PC-3 (cell line): ENCODE measurements around the gene MUTYH.
A peak's percentile ranks its signal among the peaks of the same experiment; 100 is the strongest.

Experiments used
- EZH2 ChIP-seq: fragments of 300-600 bp; sonication (generic); IDR thresholded peaks from one replicate; pipeline ENCODE4 v1.6.1; 2017; ENCODE audit warnings: antibody characterized with exemption, mild to moderate bottlenecking, low read length; ENCODE audit not compliant: unreplicated experiment
- EZH2phosphoT487 ChIP-seq: fragments of 300-600 bp; sonication (generic); IDR thresholded peaks from 2 replicates; pipeline ENCODE4 v1.6.1; 2018; ENCODE audit warnings: mild to moderate bottlenecking, antibody characterized with exemption, low read length, borderline replicate concordance
- TF ChIP-seq, protein P1 (sequence below): fragments of 300-600 bp; sonication (generic); conservative IDR thresholded peaks from 2 replicates; pipeline ENCODE4 v1.5.1; 2017; ENCODE audit warnings: antibody characterized with exemption, low read depth, mild to moderate bottlenecking, low read length

DNA sequence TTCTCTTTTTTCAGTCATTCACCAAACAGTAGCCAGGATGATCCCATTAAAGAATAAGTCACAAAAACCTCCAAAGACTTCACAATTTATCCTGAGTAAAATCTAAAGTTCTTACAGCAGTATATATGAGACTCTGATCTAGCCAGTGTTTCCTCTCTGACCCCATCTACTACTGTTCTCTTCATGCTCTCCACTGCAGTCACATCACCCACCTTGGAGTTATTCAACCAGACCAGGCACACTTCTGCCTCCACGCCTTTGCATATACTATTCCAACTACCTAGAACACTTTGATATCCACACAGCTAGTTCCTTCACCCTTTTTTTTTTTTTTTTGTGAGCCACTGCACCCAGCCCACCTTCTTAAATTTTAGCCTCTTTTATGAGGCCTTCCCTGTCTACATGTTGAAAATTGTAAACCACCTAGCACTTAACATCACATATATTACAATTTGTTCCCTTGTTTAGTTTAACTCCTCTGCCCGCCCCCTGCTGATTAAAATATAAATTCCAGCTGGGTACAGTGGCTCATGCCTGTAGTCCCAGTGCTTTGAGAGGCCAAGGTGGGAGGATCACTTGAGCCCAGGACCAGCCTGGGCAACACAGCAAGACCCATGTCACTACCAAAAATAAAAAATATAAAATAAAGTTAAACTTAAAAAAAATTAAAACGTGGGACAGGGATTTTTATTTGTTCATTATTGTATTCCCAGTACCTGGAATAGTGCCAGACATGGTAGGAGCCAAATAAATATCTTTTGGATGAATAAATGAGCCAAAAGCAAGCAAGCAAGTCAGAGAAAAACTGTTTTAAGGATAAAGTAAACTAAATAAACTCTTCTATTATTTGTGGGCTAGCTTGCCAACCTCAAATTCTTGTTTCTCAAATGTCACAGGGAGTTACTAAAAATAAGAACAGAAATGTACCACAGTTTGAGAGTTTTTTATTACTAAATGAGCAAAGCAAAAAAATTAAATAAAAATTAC, 35.2 kb upstream of the MUTYH start:
- TF ChIP-seq, protein P1, sequence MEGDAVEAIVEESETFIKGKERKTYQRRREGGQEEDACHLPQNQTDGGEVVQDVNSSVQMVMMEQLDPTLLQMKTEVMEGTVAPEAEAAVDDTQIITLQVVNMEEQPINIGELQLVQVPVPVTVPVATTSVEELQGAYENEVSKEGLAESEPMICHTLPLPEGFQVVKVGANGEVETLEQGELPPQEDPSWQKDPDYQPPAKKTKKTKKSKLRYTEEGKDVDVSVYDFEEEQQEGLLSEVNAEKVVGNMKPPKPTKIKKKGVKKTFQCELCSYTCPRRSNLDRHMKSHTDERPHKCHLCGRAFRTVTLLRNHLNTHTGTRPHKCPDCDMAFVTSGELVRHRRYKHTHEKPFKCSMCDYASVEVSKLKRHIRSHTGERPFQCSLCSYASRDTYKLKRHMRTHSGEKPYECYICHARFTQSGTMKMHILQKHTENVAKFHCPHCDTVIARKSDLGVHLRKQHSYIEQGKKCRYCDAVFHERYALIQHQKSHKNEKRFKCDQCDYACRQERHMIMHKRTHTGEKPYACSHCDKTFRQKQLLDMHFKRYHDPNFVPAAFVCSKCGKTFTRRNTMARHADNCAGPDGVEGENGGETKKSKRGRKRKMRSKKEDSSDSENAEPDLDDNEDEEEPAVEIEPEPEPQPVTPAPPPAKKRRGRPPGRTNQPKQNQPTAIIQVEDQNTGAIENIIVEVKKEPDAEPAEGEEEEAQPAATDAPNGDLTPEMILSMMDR = 0 out of 2 replicates have a peak, but pooled peaks have one; percentile 20
- no peak for TF ChIP-seq EZH2
- no peak for TF ChIP-seq EZH2phosphoT487
